HEK293 (cell line): ENCODE data around the gene SFN.
A peak's percentile ranks its signal among the peaks of the same experiment; 100 is the strongest.

ENCODE experiments used
- ATF2 ChIP-seq: fragments of 450-650 bp; formaldehyde crosslinking; IDR thresholded peaks from 2 replicates; pipeline ENCODE4 v1.5.1; 2016; ENCODE audit warnings: missing biosample characterization, missing genetic modification characterization, low read depth
- CTCF ChIP-seq: fragments of 450-650 bp; formaldehyde crosslinking; IDR thresholded peaks from 2 replicates; pipeline ENCODE4 v1.5.1; 2016; ENCODE audit warnings: missing biosample characterization, missing genetic modification characterization
- HIC1 ChIP-seq: fragments of 450-650 bp; formaldehyde crosslinking; IDR thresholded peaks from 2 replicates; pipeline ENCODE4 v1.5.1; 2016; ENCODE audit warnings: missing biosample characterization, missing genetic modification characterization
- ZNF311 ChIP-seq: fragments of 450-650 bp; formaldehyde crosslinking; IDR thresholded peaks from 2 replicates; pipeline ENCODE4 v1.5.1; 2017; ENCODE audit warnings: missing biosample characterization, missing genetic modification characterization, borderline replicate concordance

GRCh38 chr1:26862781-26863684 is at the start of gene SFN:
- no peak; the same call in 1 of the 2 replicates for TF ChIP-seq CTCF
- TF ChIP-seq ZNF311 (tag by site-specific recombination): no peak
- no peak for TF ChIP-seq ATF2 (tag by site-specific recombination)
- peak; percentile 23; the same call in 1 of the 2 replicates for TF ChIP-seq HIC1 (tag by site-specific recombination)
